HG02884 (cell line): ENCODE data around the gene PCYT1B.
"Not testable (repeated sequence)": the region's sequence is repeated elsewhere in the genome, so short reads cannot be mapped to it uniquely, and the experiment has no call there.

Experiments used
- ATAC-seq: cut with Tn5 transposase; IDR thresholded peaks from one replicate; pipeline ENCODE4 v1.9.1; 2021; ENCODE audit warnings: mild to moderate bottlenecking, moderate library complexity; ENCODE audit not compliant: unreplicated experiment

Gene PCYT1B

GRCh38 chrX:24646745-24647182 is 383 bp downstream of the PCYT1B start:
- no peak for ATAC-seq

GRCh38 chrX:24646006-24646405 is 1.1 kb downstream of the PCYT1B start:
- ATAC-seq, result no peak

DNA sequence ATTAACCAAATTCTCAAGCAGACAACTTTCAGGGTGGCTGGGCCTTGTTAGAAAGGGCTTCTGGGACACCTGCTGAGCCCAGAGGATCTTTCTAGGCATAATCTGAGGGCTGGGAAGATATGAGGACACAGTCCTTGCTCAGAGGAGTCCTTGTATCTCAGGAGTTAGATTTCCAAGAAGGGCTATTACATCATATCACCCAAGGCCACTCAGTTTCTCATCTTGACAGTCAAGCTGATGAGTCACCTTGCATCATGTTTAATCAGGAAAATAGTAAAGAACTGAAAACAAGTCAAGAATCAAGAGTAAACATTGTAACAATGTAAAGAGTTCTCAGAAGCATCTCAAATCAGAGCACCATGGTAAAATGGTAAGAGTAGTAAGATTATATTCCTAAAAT is 4.0 kb downstream of the PCYT1B start:
- no peak for ATAC-seq

DNA sequence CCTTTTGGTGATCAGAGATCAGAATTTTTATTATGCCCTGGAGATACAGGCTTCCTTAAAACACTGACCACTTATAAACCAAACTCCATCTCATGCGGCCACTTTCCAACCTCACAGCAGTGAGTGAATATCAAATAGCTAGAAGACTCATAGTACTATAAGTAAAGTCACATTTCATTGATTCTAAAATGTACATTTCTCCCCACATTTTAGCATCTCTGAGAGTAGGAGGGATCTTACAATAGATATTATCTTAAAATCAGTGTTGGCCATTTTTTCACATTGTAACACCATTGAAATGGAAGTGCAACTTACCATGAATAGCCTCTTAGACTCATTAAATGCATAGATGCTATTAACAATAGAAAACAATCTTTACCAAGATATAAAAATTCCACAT is 17.4 kb downstream of the PCYT1B start:
- no peak for ATAC-seq

DNA sequence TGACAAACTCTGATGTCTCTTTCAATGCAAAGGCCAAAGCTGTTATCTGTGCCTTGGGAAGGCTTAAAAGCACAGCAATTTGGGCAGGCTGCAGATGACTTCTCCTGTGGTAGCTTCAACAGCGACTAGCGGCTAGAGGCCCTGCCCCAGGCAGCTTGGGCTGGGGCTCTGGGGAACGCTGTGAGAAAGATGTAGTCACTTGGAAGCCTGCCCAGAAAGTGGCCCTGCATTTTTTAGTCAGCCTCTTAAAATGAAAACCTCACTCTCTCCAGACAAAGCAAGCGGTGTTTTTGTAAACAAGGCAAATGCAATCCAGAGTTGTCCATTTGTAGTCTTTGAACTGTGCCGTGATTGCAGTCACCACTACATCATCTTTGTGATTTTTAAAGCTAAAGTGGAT is 27.5 kb downstream of the PCYT1B start:
- ATAC-seq, result no peak

DNA sequence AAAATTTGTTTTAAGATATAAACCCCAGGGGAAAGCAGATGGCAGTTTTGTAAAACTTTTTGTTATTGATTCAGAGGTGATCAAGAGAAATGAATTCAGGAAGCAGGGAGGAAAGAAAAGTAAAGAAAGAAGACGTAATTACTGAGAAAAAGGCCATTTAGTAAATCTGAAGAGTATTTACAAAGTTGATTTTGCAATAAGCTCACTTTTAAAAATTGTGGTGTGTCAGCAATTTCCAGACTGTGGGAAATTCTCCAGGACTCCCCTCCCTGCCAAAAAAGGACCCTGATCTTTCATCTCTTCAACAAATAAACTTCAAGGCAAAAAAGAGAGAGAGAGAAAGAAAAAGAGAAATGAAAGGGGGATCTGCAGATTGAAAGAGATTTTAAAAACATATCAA is 36.6 kb downstream of the PCYT1B start:
- no peak for ATAC-seq

- no peak for ATAC-seq
These were observed 39.5 kb downstream of the PCYT1B start for GRCh38 chrX:24607616-24608015.

DNA sequence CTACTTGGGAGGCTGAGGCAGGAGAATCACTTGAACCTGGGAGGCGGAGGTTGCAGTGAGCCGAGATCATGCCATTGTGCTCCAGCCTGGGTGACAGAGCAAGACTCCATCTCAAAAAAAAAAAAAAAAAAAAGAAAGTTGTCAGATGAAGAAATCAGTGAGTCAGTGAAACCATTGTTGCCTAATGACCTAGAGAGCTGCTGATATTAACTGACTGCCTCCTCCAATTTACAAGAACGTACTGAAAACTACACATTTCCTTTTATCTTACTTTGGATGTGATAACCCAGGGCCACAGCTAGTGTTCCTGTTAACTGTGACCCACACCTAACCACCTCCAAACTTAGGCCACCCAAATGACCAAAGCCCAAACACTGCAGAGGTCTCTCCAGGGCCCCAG is 41.2 kb downstream of the PCYT1B start:
- not testable (repeated sequence) for ATAC-seq

GRCh38 chrX:24603191-24603590 is 44.0 kb downstream of the PCYT1B start:
- no peak for ATAC-seq

GRCh38 chrX:24601858-24602257 is 45.3 kb downstream of the PCYT1B start:
- ATAC-seq, result no peak

DNA sequence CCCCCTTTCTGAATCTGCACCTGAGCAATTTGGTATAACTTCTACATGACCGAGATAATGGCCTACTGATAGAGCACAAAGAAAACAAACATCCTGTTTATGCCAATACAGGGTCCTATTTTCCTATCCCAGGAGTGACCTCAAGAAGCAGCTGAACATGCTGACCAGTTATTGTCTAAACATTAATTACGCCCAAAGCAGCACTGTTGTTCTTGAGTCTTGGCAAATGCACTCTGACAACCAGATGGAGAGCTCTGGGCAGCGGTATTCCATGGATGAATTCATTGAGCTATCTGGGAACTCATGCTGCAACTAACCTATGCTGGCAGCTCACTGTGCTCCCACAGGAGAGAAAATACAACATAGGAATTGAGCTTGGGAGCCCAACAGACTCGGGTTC is 52.6 kb downstream of the PCYT1B start:
- ATAC-seq, result no peak

DNA sequence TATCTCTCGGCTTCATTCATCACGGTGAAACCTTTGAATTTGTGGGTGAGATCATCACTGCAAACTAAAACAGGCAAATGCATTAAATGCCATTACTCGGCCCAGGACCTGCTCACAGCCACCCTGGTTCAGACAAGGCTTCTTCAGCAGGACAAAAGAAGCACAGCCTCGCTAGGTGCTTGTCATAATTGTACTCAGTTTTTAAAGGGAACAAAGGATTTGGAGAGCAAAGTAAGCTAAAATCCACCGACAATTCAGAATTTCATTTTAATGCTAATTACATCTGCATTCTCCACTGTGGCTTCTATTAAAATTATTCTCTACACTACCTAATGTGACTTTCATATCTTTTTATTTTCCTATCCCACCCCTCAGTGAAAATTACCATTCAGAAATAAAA is 57.0 kb downstream of the PCYT1B start:
- no peak for ATAC-seq

DNA sequence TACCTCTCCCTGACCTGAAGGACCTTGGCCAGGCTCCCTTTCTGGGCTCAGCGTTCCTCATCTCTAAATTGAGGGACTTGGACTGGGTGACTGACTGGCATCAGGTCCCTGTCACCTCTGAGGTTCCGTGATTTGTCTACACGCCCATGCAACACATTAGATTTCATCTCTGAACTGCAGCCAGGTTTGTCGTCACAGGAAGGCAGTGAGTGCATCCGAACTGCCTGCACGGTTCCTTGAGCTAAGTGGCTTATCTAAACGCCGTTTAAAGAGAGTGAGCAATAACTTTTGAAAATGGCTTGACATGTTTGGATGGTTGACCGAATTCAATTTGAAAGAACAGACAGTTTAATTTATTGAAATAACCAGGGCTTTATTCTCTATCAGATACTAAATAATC is 70.1 kb downstream of the PCYT1B start:
- ATAC-seq, result no peak

- no peak for ATAC-seq
These were observed 71.7 kb downstream of the PCYT1B start for GRCh38 chrX:24575496-24575895.

DNA sequence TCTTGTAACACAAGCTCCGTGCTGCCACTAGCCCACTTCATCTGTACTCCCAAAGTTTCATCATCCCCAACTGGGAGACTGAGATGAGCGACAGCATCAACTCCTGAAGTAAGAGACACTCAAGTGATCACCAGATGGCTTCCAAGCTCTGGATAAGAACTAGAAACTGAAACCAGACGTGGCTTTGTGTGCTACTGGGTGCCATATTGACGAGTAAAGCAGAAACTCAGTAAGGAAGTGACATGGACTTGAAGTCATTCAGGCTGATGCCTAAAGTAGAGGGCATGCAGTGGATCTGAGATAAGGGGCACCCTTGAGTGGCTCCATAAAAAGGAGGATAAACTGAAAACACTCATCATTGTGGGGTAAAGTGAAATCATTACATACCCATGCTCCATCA is 72.4 kb downstream of the PCYT1B start:
- ATAC-seq, result no peak

- no peak for ATAC-seq
These were observed 80.0 kb downstream of the PCYT1B start for GRCh38 chrX:24567169-24567568.

DNA sequence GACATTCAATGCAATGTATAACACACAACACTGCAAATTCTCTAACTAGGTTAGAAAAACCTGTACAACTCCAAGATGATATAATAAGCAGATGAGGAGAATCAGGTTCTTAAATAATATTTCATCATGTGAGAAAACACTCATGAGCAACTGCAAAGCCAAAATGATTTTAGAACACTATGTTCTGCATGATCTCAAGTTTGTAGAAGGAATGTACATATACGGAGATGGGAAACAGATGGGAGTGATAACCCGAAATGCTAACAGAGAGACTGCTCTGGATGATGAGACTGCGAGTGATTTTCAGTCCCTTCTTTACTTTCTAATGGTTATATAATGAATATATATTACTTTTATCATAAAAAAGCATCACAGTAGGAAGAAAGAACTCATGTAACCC is 80.9 kb downstream of the PCYT1B start:
- no peak for ATAC-seq

DNA sequence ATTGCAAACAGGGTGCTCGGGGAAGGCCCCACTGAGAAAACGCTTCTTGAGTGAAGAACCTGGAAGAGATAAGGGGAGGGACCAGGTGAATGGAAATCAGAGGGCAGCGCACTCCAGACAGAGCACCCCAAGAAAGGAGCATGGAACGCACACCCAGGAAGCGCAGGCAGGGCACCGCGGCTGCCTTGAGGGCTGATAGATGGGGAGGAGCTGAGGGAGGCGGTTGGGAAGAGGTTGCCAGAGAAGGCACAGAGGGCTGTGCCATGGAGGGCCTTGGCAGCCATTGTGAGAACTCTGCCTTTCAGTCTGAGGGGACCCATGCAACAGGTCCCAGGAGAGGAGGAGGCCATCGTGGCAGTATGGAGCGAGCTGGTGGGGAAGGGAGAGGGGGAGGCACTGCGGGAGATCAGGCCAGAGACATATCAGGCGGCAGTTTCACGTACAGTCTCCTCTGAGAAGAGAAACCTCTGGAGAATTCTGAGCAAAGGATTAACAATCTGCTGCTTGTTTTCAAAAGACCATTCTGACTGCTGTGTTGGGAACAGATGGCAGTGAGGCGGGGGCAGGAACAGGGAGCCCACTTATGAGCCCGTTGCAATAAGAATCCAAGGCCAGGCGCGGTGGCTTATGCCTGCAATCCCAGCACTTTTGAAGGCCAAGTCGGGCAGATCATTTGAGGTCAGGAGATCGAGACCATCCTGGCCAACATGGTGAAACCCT is 83.7 kb downstream of the PCYT1B start:
- ATAC-seq, result no peak

DNA sequence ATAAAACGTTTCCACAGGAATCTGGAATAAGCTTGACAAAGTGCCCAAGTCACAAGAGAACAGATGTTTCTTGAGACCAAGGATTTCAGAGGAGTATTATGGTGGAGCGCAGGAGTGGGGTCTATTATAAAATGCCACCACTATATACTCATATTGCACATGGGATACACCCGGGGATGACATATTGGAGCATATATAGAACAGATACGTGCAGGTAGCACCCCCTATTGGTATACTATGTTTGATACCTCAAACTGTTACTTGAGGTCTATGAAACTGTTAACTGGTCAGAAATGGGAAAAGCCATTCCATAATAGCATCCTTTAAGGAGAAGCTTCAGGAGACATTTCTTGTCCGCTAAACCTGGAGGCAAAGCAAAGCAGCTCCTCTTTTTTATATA is 86.0 kb downstream of the PCYT1B start:
- ATAC-seq, result no peak

DNA sequence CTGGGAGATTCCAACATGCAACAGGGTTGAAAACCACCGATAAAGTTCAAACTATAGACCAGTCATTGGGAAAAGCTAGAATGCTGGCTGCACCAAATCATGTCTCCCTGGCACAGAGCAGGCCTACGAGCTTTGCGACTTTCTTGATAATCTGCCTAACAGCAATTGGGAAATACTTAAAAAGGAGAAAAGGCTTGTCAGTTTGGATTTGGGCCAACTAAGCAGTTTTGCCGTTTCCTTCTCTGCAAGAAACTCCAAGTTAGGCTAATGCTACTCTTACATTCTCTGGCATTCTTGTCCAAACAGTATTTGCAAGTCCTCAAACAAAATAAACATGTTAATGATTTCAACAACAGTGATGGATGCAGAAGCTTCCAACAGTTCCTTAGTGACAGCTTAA is 94.1 kb downstream of the PCYT1B start:
- ATAC-seq, result no peak

DNA sequence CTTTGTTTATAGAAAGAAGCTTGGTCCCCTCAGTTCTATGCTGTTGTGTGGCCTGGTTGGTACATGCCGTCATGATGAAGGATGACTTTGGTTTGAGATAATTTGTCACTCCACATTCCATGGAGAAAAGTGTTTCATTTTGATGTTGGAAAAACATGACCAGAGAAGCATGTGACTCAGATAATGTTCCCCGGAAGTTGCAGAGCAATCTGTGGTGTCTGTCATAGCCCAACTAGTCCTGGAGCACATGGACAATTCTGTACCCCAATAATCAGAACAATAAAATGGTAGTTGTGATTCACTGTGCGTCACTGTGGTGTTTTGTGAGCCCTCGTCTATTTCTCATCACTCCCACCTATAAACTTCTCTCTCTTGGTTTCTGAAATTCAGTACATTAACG is 97.0 kb downstream of the PCYT1B start:
- ATAC-seq, result no peak

DNA sequence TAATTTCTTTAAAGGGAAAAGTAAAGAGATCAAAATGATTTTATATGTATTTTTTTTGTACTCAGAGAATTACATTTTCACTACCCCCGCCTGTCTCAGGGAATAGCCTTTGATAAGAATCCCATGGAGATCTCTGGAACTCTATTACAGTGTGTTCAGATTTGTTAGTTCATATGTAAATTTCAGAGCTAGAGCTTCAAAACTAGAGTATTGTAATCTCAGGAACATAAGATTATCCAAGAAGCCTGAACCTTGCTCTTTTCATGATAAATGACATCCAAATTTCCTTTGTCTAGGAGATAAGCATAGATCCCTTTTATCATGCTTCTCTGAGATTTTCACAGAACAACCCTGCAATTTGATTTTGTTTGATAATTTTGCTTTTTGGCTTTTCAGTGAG is 99.2 kb downstream of the PCYT1B start:
- ATAC-seq, result no peak

GRCh38 chrX:24542756-24543155 is 104.4 kb downstream of the PCYT1B start:
- no peak for ATAC-seq
